NCI-H1930 (cell line): Measurements from ENCODE around the gene EDN1.
"Not testable (repeated sequence)": the region's sequence is repeated elsewhere in the genome, so short reads cannot be mapped to it uniquely, and the experiment has no call there.

Experiments used
- DNase-seq, 2 experiments: peaks; one replicate each; lab custom pipeline; 2025; lab: John Stamatoyannopoulos, UW

EDN1 gene

DNA sequence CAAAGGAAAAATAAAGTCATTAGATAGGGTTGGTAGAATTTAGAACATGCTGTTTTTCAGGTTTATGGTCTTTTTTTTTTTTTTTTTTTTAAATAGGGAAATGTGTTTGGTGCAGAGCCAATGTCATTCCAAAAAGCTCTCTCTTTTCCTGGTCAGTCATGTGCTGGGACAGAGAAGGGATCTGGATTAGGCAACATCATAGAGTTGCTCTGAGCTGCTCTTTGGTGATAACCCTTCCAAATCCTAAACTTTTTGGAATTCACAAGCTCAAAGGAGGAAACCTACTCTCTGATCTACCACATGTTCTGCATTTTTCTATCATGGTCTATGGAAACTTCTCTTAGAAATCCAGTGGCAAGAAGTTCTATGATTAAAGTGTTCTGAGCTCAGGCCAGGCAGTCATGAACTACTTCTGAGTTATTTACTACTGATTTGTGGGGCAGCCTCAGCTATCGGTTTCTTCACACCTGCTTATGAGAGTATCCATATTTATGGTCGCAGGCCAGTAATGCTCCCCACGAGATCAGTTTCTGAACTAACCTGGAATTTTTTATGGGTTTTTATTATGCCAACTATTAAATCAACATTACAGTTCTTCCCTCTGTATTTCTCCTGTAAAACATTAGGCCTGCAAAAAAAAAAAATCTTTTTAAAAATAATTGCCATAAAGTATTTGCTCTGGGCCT lies 4.8 kb downstream of the EDN1 start:
- no peak for DNase-seq

DNA sequence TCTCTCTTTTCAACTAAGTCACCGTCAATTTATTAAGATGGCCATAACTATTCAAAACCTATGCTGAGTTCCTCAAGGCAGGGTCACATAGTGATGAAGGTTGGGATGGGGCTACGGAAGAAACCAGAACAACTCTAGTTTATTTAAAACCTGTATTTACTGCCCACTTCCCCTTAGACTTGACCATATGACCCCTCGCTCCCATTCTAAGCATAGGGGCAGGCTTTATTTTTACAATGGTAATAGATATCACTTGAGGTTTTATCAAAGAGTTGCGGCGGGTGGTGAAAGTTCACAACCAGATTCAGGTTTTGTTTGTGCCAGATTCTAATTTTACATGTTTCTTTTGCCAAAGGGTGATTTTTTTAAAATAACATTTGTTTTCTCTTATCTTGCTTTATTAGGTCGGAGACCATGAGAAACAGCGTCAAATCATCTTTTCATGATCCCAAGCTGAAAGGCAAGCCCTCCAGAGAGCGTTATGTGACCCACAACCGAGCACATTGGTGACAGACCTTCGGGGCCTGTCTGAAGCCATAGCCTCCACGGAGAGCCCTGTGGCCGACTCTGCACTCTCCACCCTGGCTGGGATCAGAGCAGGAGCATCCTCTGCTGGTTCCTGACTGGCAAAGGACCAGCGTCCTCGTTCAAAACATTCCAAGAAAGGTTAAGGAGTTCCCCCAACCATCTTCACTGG lies 5.5 kb downstream of the EDN1 start:
- no peak for DNase-seq

DNA sequence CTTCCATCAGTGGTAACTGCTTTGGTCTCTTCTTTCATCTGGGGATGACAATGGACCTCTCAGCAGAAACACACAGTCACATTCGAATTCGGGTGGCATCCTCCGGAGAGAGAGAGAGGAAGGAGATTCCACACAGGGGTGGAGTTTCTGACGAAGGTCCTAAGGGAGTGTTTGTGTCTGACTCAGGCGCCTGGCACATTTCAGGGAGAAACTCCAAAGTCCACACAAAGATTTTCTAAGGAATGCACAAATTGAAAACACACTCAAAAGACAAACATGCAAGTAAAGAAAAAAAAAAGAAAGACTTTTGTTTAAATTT lies 6.1 kb downstream of the EDN1 start:
- DNase-seq = no peak

DNA sequence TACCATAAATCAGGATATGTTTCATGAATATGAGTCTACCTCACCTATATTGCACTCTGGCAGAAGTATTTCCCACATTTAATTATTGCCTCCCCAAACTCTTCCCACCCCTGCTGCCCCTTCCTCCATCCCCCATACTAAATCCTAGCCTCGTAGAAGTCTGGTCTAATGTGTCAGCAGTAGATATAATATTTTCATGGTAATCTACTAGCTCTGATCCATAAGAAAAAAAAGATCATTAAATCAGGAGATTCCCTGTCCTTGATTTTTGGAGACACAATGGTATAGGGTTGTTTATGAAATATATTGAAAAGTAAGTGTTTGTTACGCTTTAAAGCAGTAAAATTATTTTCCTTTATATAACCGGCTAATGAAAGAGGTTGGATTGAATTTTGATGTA lies 6.4 kb downstream of the EDN1 start:
- DNase-seq = no peak

DNA sequence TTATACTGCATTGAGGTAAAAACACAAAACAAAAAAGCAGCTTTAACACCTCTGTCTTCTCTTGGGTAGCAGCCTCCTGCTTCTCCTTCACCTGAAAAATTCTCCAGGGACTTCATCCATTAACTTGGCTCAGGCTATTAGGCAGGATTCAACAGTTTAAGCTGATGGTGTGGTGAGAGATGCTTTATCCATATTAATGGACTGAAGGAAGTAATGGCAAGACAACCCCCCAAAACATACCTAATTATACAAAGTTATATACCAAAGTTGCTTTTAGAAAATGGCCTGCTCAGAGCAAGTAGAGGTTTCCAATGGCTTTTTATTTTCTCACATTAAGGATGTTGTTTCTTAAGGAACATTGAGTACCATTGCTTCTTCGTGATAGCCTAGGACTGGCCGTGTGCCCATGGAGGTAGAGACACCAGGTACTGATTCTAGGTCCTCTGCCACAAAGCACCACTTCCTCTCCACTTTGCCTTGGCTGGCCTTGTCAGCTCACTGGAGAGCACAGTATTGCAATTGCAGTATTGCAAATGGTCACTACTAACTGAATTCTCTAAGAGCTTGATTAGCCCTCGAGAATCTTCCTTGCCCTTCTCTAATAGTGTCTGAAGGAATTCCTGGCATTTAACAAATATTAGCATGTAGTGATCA lies 7.3 kb downstream of the EDN1 start:
- no peak for DNase-seq

DNA sequence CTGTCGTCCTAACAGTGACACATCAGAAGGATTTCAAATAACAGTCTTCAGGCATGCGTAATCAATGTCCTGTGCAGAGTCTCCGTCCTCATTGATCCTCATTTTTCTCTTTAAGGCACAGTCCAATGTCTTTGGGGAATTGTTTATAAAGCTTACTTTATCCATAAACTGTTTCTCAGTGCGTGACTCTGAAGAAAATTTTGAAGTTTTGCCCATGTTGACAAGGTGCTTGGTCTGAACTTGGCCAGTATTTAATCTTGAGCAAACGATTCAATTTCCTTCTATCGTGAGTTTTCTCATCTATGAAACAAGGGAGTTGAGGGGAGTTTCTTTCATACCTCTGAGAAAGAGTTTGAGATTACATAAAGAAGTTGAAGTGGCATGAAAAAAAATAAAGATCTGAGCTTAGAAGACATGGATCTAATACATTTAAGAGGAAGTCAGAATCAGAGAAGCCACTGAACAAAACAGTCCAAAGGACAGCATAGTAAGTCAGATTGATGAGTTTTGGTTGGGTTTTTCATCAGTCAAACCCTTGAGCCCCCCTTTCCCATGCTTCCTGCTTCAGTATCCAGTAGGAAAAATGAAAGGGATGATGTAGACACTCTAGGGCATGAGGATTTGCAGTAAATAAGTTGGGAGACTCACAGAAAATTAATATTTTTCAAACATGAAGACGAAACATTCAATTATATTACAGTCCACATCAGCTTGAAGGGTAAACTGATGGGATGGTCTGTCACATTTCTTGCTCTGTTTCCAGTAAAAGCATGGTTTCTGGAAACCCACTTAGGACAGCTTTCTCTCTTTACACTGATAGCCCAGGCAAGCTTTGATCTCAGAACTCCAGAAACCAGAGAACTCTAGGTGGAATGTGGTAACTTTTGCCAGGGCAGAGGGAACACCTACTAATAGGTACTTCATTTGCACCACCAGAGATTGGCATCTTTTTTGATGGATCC lies 8.1 kb downstream of the EDN1 start:
- no peak for DNase-seq

DNA sequence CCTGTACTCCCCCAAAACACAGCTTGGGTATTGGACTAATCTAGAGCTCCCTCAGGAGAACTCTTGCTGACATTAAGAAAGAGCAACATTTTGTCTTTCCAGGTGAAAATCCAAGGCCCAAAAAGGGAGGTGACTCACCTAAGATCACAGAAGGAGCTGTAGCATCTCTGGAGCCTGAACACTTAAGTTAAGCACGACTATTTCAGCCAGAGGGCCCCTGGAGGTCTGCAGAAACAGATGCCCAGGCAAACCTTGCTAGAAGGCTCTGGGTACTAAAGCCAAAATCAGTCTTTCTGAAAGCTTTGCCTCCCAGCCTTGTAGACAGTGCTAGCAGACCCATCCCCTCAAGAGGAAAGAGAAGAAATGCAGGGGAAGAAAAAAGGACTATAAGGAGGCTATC lies 8.8 kb downstream of the EDN1 start:
- DNase-seq = no peak

DNA sequence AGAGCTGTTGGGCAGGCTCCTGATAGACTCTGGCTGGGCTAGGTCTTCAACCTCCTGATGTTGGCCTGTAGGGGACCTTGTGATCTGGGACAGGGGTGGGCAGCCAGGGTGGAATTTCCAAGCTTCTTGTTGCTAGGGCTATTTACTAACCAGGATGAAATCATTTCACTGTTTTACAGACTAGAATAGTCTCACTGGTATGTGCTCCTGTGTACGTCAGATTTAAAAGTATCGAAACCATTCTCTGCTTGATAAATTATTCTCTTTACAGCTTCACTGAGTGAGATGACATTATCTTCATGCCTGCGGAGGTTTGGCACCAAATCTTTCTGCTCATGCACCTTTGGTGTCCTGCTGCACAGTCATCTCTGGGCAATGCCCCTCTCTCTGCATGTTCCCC lies 10.9 kb downstream of the EDN1 start:
- no peak for DNase-seq

DNA sequence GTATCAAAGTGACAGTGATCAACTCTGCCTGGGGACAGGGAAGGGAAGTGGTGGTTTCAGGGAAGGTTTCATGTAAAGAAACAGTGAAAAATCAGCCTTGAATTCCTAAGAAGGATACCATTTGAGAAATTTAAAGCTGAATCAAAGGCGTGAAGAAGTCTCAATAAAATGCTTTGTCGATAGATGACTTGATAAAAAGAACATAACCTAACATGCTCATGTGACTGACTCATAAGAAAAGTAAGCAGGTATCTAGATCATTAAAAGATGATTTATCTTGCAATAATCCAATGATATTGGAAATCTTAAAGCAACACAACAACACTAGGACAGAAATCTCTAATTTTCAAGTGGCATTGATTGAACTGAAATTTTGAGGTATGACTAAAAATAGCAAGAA lies 14.3 kb downstream of the EDN1 start:
- DNase-seq = no peak

DNA sequence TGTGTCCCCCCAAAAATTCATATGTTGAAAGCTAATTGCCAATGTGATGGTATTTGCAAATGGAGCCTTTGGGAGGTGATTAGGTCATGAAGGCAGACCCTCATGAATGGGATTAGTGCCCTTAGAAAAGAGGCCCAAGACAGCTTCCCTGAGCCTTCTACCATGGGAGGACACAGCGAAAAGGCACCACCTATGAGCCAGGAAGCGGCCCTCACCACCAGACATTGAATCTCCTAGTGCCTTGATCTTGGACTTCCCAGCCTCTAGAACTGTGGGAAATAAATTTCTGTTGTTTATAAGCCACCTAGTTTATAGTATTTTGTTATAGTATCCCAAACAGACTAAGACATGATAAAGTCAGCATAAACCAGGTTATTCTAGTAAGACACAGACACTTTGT lies 18.9 kb downstream of the EDN1 start:
- no peak for DNase-seq

DNA sequence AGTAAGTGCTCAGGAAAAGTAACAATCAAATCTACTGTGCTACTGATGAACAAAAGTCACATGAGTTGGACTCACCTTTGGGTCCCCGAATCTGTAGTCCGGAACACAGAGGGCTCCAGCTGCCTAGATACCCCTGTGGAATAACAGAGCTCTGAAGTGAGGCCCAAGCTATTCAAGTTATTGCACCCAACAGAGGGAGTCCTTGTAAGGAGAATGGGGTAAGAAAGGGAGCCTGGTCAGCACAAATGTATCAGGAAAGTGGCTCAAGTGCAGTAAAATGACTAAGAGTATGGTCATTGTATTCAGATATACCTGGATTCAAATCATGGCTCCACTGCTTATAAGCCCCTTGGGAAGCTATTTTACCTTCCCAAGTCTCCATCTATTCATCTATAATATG lies 20.9 kb downstream of the EDN1 start:
- DNase-seq = no peak

DNA sequence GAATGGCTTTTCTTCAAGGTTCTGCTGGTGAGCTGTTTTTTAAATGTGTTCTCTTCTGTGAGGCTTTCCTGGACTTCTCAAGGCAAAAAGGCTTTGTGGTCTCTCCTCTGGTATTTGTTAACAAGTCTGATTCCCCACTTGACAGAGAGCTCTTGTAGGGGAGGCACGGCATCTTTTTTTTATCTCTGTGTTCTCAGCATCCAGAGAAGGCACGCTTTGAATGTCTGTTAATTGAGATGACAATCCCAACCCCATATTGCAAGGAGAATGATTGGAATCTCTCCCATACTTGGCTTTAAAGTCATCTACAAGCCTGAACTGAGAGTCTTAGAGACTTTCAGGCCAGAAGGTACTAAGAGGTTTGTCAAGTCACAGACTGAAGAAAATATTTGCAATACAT lies 22.6 kb downstream of the EDN1 start:
- no peak for DNase-seq

DNA sequence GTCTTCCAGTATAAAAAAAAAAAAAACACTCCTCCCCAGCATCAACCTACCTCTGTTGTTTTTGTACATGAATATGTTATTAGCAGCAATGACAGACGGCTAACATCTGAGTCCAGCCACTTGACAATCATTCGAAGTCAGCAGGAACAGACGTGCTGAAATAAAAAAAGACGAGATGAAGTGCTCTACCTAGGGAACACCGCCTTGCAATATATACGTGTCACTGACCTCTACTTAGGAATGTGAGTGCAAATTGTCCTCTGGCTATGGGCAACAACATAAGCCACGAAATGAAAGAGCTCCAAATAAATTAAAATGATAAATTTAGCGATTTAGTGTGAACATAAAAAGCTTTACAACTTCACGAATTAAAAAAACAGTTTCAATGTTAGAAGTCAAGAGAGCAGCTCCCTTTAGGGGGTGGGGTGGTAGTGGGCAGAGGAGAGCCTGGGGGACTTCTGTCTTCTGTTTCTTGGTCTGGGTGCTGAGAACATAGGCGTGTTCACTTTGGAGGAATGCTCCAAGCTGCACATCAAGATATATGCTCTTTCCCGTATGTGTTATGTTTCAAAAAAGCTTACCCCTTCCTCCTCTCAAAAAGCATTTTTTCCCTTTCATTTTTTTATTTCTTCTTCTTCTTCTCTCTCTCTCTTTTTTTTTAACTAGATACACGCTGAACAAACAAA lies 23.3 kb downstream of the EDN1 start:
- no peak for DNase-seq

DNA sequence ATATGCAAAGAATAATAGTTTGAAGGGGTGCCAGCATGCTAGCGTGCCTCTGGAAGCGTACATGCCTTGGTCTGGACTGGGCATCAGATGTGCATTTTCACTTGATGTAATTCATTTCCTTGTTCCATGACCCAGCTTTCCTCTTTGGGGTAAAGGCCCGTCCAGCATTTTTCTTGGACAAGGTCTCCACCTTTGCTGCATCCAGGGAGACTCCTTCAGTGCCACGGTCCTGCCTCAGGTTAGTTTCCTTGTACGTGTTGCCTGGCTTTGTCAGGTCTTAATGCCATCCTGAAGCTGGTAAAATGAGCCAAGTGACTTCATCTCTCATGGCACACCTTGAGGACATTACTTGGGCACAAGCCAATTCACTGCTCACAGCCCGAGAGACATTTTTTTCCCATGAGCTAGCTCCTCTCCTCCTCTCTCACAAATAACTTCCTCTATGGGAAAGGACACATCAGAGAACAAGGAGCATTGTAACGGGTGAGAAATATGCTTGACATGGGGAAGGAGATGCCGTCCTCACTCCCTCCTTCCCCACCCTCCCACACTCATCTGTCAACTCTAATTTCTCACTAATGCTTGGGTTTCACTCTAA lies 23.9 kb downstream of the EDN1 start:
- DNase-seq = no peak

DNA sequence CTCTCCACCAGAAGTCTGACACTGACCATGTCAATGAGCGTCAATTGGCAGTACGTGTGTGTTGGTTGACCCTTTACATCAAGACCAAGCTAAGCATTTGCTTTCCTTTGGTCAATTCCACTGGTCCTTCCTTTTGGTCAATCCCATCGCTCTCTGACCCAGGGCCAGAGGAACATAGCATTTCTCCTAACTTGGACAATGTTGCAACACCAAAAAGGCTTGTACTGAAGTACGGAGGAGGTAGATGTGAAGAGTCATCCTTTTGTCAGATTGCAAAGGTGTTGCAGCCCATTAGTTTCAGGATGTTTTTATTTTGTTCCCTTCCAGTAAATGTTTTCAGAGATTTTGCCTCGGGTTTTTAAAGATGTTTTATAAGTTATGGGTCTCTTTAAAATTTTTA lies 24.6 kb downstream of the EDN1 start:
- DNase-seq = no peak

DNA sequence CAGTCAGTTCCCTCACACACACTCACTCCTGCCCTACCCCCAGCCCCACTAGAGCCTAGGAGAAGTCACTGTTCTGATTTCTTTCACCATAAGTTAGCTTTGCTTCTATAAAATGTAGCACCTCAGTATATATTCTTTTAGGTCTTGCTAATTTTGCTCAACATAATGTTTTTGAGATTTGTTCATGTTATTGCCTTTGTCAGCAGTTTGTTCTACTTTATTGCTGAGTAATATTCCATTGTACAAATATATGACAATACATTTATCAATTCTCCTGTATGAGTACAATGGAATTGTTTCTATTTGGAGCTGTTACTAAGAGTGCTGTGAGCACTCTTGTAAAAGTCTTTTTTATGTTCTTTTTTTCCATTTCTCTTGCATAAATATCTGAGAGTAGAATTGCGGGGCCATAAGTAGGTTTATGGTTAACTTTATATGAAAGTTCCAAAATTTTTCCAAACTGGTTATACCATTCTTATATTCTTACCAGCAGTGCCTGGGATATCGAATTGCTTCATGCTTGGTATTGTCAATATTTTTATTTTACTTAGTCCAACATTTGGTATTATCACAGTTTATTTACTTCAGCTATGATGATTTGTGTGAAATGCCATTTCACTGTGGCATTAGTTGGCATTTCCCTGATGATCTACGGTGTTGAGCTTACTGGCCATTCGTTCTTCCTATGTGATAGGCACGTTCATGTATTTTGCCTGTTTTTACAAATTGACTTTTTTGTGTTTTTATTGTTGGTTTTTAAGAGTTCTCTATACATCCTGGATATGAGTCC lies 25.3 kb downstream of the EDN1 start:
- no peak for DNase-seq

DNA sequence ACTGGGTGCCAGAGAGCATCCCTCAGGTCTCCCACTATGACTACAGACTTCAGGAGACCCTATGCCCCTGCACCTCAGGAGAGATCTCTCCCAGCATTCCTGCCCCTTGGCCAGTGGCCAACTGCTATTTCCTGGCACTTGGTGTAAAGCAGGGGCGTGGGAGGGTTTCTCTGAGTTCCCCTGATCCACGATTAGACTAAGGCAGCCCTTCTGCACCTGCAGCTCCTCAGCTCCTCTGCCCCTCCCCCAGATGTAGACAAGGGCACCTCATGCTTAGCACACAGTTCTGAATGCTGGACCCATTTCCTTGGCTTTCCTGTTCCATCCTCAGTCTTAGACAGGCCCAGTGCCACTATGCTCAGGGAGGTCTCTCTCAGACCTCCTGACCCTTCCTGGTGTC lies 28.6 kb downstream of the EDN1 start:
- DNase-seq = no peak

DNA sequence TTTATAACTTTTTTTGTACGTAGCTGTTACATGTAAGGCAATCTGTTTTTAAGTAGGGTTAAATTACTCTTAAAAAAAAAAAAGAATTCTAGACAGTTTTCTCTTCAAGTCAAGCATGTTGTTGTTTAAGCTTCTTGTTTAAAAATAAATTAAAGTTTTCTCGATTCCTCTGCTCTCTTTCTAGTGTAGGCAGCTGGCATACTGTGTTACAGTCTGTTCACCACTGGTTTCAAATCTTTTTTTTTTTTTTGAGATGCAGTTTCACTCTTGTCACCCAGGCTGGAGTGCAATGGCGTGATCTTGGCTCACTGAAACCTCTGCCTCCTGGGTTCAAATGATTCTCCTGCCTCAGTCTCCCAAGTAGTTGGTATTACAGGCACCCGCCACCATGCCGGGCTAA lies 29.9 kb downstream of the EDN1 start:
- not testable (repeated sequence) for DNase-seq

DNA sequence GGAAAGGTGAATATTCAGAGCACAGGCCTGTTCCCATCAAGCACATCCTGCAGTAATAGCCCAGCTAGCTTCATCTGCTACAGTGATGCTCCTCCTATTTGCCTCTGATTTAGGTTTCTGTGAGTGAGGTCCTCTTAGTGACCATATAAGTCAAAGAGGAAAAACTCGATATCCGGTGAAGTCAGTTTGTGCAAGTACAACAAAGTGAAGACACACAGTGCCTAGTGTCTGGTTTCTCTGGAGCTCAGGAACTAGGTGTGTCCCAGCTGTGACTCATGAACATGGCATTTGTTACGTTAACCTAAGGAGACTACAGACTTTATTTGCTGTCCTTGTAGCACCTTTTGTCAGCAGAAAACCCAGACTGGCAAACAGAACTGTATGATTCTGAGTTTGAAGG lies 33.9 kb downstream of the EDN1 start:
- DNase-seq = no peak

DNA sequence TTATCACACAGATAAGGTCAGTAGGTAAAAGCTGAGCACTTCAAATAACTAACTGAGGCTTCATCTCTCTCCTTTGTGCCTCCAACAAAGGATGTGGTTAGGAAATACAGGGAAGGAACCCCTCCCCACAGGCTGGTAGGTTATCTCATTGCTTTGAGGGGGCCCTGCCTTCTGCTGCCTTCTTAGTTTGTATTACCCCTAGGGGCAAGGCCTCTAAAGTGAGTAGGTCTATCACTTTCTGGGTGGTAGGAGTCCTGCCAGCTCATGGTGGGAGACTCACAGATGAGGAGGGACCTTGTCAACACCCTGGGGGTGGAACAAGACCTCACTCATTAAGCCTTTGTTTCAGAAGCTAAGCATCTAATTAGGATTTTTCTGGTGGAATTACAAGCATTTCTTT lies 34.6 kb downstream of the EDN1 start:
- DNase-seq = no peak

DNA sequence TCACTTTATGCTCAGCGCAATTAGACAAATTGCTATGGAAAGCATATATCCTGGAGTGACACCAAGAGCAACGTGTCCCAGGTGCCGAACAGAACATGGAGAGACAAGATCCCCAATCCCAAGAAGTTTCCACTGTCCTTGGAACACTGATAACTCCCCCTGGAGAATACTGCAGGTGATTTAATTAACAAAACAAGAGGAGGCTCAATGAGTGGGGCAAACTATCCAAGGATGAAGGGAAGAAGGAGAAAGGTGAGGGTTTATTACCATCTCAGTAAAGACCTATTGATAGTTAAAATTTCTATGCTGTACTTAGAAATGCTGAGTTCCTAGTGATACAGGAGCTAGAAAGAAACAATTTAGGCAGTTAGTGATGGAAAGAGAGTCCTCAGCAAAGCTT lies 35.7 kb downstream of the EDN1 start:
- no peak for DNase-seq
